Muscle layer of duodenum (tissue), 2 donors: ENCODE results near the gene B4GALT7.
"Not testable (repeated sequence)": the region's sequence is repeated elsewhere in the genome, so short reads cannot be mapped to it uniquely, and the experiment has no call there.

ENCODE experiments used
- H3K27ac ChIP-seq: one replicate; pipeline ENCODE4 v1.7.0; 2013; ENCODE audit warnings: mild to moderate bottlenecking, low read length
- H3K27me3 ChIP-seq: one replicate; pipeline ENCODE4 v1.7.0; 2013; ENCODE audit warnings: low read depth, mild to moderate bottlenecking, control low read depth, low read length
- H3K36me3 ChIP-seq, 2 donors: one replicate each; pipeline ENCODE4 v1.7.0; 2013; ENCODE audit warnings: low read length in 2 of 2, control low read depth in 1 of 2, mild to moderate bottlenecking in 1 of 2; ENCODE audit not compliant: insufficient read depth in 2 of 2, control insufficient read depth in 1 of 2
- H3K4me1 ChIP-seq, 2 donors: one replicate each; pipeline ENCODE4 v1.7.0; 2013; ENCODE audit warnings: low read length in 2 of 2, mild to moderate bottlenecking in 2 of 2, control low read depth in 1 of 2, moderate library complexity in 1 of 2; ENCODE audit not compliant: insufficient read depth in 2 of 2, control insufficient read depth in 1 of 2
- H3K4me3 ChIP-seq, 2 donors: one replicate each; pipeline ENCODE4 v1.7.0; 2013; ENCODE audit warnings: low read length in 2 of 2, low read depth in 1 of 2, mild to moderate bottlenecking in 1 of 2
- H3K9me3 ChIP-seq, 2 donors: one replicate each; pipeline ENCODE4 v1.7.0; 2013; ENCODE audit warnings: low read length in 2 of 2, control low read depth in 1 of 2, mild to moderate bottlenecking in 1 of 2; ENCODE audit not compliant: control insufficient read depth in 1 of 2
- donor health status: healthy.

Gene B4GALT7

GRCh38 chr5:177599731-177600507 is at the start of gene B4GALT7:
Gene B4GALT7, plus strand, starts transcription at chr5:177600132. Its CDS starts 79 bp downstream, at chr5:177600211.
- peak within 1 kb of the TSS; percentile 79 for H3K27ac ChIP-seq
- peaks cover 16 to 20% of the 10 kb centered on the region in 2 donors for H3K36me3 ChIP-seq
- peak within 1 kb of the TSS; percentile 68 to 98 for H3K4me3 ChIP-seq
- H3K9me3 ChIP-seq = no peaks in the 10 kb centered on the region
- no peaks in the 10 kb centered on the region for H3K27me3 ChIP-seq
- peaks cover 9 to 10% of the 10 kb centered on the region in 2 donors for H3K4me1 ChIP-seq

- Histone ChIP-seq H3K27me3 (no peaks in the 10 kb centered on the region), H3K9me3 (no peaks in the 10 kb centered on the region), H3K27ac (peak overlapping the region; percentile 11), H3K36me3 (peaks cover 0 to 4% of the 10 kb centered on the region in 2 donors), H3K4me1 (peaks cover 10 to 28% of the 10 kb centered on the region in 2 donors), H3K4me3 (peak overlapping the region; percentile 76 to 81)
These were observed 47.0 kb upstream of the B4GALT7 start for GRCh38 chr5:177552839-177553455.

GRCh38 chr5:177553671-177554429 is 46.1 kb upstream of the B4GALT7 start:
- H3K4me1 ChIP-seq = peaks cover 9 to 19% of the 10 kb centered on the region in 2 donors

GRCh38 chr5:177554474-177555111 is 45.3 kb upstream of the B4GALT7 start, which contains the start of gene FAM193B:
Gene FAM193B, minus strand, starts transcription at chr5:177554563. Its CDS starts 105 bp downstream, at chr5:177554458.
- Histone ChIP-seq H3K4me3 (peak within 1 kb of the TSS; percentile 76 to 81), H3K36me3 (peaks cover 0 to 4% of the 10 kb centered on the region in 2 donors), H3K27me3 (no peaks in the 10 kb centered on the region), H3K9me3 (no peaks in the 10 kb centered on the region), H3K4me1 (peaks cover 9 to 18% of the 10 kb centered on the region in 2 donors), H3K27ac (peak within 1 kb of the TSS; percentile 58)

More at GRCh38 chr5:177553671-177554429, 46.1 kb upstream of the B4GALT7 start:
- Histone ChIP-seq H3K27ac (peak overlapping the region; percentile 11), H3K4me3 (peak overlapping the region; percentile 76 to 81), H3K9me3 (no peaks in the 10 kb centered on the region), H3K27me3 (no peaks in the 10 kb centered on the region), H3K36me3 (peaks cover 0 to 4% of the 10 kb centered on the region in 2 donors)

- peaks cover 0 to 3% of the 10 kb centered on the region in 2 donors for H3K36me3 ChIP-seq
- no peaks in the 10 kb centered on the region for H3K27me3 ChIP-seq
- H3K27ac ChIP-seq = no peak overlapping the region
- H3K4me3 ChIP-seq = peak overlapping the region; percentile 62 to 77
- H3K4me1 ChIP-seq = peaks cover 9 to 18% of the 10 kb centered on the region in 2 donors
- H3K9me3 ChIP-seq = no peaks in the 10 kb centered on the region
These were observed 44.7 kb upstream of the B4GALT7 start for GRCh38 chr5:177555228-177555627.

- Histone ChIP-seq H3K27me3 (no peaks in the 10 kb centered on the region), H3K4me3 (no peak overlapping the region), H3K36me3 (no peaks in the 10 kb centered on the region), H3K4me1 (peaks cover 9 to 18% of the 10 kb centered on the region in 2 donors), H3K9me3 (no peaks in the 10 kb centered on the region), H3K27ac (no peak overlapping the region)
These were observed 44.3 kb upstream of the B4GALT7 start for GRCh38 chr5:177555665-177556064.

GRCh38 chr5:177557041-177557647 is 42.8 kb upstream of the B4GALT7 start:
- Histone ChIP-seq H3K4me1 (peaks cover 9 to 15% of the 10 kb centered on the region in 2 donors), H3K27me3 (no peaks in the 10 kb centered on the region), H3K27ac (no peak overlapping the region), H3K4me3 (no peak overlapping the region), H3K36me3 (no peaks in the 10 kb centered on the region), H3K9me3 (no peaks in the 10 kb centered on the region)

GRCh38 chr5:177557796-177558195 is 42.1 kb upstream of the B4GALT7 start:
- Histone ChIP-seq H3K27me3 (no peaks in the 10 kb centered on the region), H3K27ac (no peak overlapping the region), H3K4me1 (peaks cover 5 to 9% of the 10 kb centered on the region in 2 donors), H3K9me3 (no peaks in the 10 kb centered on the region), H3K36me3 (no peaks in the 10 kb centered on the region), H3K4me3 (no peak overlapping the region)

- not testable (repeated sequence) for H3K4me3 ChIP-seq, H3K27ac ChIP-seq, H3K9me3 ChIP-seq, H3K36me3 ChIP-seq, H3K4me1 ChIP-seq, H3K27me3 ChIP-seq
These were observed 40.4 kb upstream of the B4GALT7 start for GRCh38 chr5:177559446-177559941.

- H3K27ac ChIP-seq = no peak overlapping the region
These were observed 34.9 kb upstream of the B4GALT7 start for GRCh38 chr5:177565046-177565445.

More at GRCh38 chr5:177565046-177565445, 34.9 kb upstream of the B4GALT7 start:
- no peaks in the 10 kb centered on the region for H3K36me3 ChIP-seq
- no peaks in the 10 kb centered on the region for H3K4me1 ChIP-seq
- H3K27me3 ChIP-seq = no peaks in the 10 kb centered on the region
- H3K4me3 ChIP-seq = no peak overlapping the region
- no peaks in the 10 kb centered on the region for H3K9me3 ChIP-seq
